Right atrium auricular region (tissue), 2 donors: ENCODE measurements around the gene SORD. TPM values are rescaled to one million over a fixed set of nuclear protein-coding genes. Genes with fewer than 3 reads are reported as not detected.

Source experiments
- DNase-seq: peaks from one replicate; pipeline ENCODE4 v3.0.0-alpha.2; 2019; ENCODE audit warnings: low spot score
- H3K27ac ChIP-seq, 2 donors: fragments of 200-600 bp; sonication (generic); 1 replicate in 1 of 2; 2 replicates in 1 of 2; pipeline ENCODE4 v1.5.1; 2016 to 2019
- H3K27me3 ChIP-seq, 2 donors: fragments of 200-600 bp; sonication (generic); one replicate each; pipeline versions ENCODE4 v1.5.1 to v1.6.0; 2017 to 2019
- H3K36me3 ChIP-seq: fragments of 200-600 bp; sonication (generic); one replicate; pipeline ENCODE4 v1.5.1; 2016
- H3K4me1 ChIP-seq, 2 donors: fragments of 200-600 bp; sonication (generic); one replicate each; pipeline versions ENCODE4 v1.5.1 to v1.6.0; 2017 to 2019
- H3K4me3 ChIP-seq, 2 donors: fragments of 200-600 bp; sonication (generic); 1 replicate in 1 of 2; 2 replicates in 1 of 2; pipeline ENCODE4 v1.5.1; 2017 to 2019; ENCODE audit warnings: mild to moderate bottlenecking in 1 of 2, moderate library complexity in 1 of 2
- H3K9me3 ChIP-seq, 2 donors: fragments of 200-600 bp; sonication (generic); one replicate each; pipeline ENCODE4 v1.5.1; 2019
- total RNA-seq, 2 donors: library from RNA; depleted of rRNA; stranded (reverse); fragments of >200 nt; gene quantifications; one replicate each; pipeline ENCODE4 v1.1.0, GENCODE V29; 2016
- TF ChIP-seq, protein P1 (sequence below), 2 donors: fragments of 200-600 bp; sonication (generic); IDR thresholded peaks; one replicate each; pipeline ENCODE4 v1.5.1; 2019; ENCODE audit warnings: antibody characterized with exemption in 2 of 2

Gene SORD
- total RNA-seq, 2 donors from 2014 or later, result 5.7 to 9.0 TPM

GRCh38 chr15:45107941-45108630 lies 85.1 kb downstream of the SORD start:
- Histone ChIP-seq H3K27me3 (peaks cover 2 to 4% of the 10 kb centered on the region in 2 donors), H3K36me3 (no peaks in the 10 kb centered on the region), H3K9me3 (no peaks in the 10 kb centered on the region), H3K4me3 (no peak overlapping the region), H3K4me1 (peaks cover 0 to 12% of the 10 kb centered on the region in 2 donors), H3K27ac (no peak overlapping the region)
- no peak for DNase-seq
- TF ChIP-seq, protein P1, sequence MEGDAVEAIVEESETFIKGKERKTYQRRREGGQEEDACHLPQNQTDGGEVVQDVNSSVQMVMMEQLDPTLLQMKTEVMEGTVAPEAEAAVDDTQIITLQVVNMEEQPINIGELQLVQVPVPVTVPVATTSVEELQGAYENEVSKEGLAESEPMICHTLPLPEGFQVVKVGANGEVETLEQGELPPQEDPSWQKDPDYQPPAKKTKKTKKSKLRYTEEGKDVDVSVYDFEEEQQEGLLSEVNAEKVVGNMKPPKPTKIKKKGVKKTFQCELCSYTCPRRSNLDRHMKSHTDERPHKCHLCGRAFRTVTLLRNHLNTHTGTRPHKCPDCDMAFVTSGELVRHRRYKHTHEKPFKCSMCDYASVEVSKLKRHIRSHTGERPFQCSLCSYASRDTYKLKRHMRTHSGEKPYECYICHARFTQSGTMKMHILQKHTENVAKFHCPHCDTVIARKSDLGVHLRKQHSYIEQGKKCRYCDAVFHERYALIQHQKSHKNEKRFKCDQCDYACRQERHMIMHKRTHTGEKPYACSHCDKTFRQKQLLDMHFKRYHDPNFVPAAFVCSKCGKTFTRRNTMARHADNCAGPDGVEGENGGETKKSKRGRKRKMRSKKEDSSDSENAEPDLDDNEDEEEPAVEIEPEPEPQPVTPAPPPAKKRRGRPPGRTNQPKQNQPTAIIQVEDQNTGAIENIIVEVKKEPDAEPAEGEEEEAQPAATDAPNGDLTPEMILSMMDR (IDR thresholded peaks at IDR 0.05), result no peak

DNA sequence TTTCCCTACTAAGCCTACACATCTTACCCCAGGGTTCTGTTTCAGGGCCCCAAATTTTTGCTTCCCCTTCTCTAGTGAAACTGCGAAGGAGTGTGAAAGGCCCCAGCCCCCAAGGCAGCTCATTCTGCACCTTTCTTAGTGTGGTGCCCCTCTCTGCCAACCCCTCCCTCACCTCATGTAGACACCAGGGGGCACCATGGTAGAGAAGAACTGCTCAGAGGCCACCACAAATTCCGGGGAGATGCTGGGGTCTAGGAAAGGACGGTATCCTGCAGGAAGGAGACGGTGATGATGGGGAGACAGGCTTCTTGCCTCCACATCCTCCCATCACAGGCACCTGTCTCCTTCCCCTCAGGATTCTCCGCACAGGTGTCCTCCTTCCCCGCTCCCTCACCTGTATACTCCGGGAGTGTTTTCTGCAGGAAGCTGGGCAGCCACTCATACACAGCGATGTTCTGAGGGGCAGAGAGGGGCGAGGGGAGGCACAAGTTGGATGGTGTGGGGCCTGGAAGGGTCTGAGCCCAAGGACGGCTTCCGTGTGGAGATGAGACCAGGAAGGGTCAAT lies 87.3 kb downstream of the SORD start:
- Histone ChIP-seq H3K27me3 (peaks cover 4 to 17% of the 10 kb centered on the region in 2 donors), H3K4me1 (peaks cover 0 to 23% of the 10 kb centered on the region in 2 donors), H3K36me3 (no peaks in the 10 kb centered on the region), H3K27ac (no peak overlapping the region), H3K9me3 (no peaks in the 10 kb centered on the region), H3K4me3 (no peak overlapping the region)
- TF ChIP-seq, protein P1 (IDR thresholded peaks at IDR 0.05), result no peak
- no peak for DNase-seq

DNA sequence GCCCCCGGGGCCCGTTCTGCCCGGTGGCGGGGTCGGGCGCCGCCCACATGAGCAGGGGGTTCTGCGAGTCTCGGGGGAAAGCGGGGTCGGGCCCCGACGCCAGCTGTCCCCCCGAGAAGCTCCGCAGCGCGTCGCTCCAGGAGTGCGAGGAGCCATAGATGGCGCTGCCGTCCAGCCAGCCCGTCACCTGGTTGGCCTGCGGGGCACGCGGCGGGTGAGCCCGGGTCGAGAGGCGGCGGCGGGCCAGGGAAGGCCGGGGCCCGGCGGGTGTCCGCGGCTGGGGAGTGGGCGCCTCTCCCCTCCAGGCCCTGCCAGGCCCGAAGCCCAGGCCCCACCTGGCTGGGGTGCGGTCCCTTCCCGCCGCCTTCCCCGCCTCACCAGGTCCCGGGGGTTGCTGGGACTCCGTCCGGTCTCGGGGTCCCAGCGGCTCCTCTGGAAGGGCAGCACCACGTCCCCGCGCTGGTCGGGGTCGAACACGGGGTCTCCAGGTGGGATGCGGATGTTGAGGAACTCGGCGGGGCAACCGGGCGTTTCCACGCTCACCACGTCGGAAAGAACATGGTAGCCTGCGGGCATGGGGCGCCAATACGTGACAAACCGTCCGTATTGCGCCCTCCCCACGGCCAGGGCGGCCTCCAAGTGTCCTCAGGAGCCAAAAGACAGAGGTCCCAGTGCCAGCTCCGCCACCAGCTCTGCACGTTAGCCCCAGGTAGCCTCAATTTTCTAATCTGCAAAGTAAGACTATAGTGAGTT lies 88.6 kb downstream of the SORD start:
- Histone ChIP-seq H3K27ac (no peak overlapping the region), H3K36me3 (no peaks in the 10 kb centered on the region), H3K9me3 (no peaks in the 10 kb centered on the region), H3K4me1 (peaks cover 0 to 24% of the 10 kb centered on the region in 2 donors), H3K27me3 (peaks cover 13 to 17% of the 10 kb centered on the region in 2 donors), H3K4me3 (no peak overlapping the region)
- no peak for DNase-seq
- TF ChIP-seq, protein P1 (IDR thresholded peaks at IDR 0.05), result no peak

DNA sequence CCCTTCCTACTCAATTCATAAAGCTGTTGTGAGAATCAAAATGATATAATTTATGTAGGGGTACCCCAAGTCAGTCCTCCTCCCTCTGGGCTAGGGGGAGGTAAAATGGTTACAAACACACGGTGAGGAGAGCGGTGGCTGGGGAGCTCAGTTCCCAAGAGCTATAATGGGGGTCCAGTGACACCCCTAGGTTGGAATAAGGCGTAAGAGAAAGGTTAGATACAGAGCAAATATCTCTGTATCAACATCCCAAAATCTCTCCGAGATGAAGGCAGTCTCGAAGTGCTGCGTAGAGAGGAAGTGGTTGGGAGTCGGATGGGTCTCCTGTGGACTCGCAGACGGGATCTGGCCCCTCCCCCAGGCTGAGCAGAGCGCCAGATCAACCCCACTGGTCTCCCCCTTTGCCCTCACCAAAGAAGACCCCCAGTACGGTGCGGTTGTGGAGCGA lies 89.2 kb downstream of the SORD start:
- Histone ChIP-seq H3K4me3 (peak overlapping the region in 1 of 2 donors; percentile 24), H3K4me1 (peaks cover 0 to 30% of the 10 kb centered on the region in 2 donors), H3K36me3 (no peaks in the 10 kb centered on the region), H3K27ac (no peak overlapping the region), H3K9me3 (no peaks in the 10 kb centered on the region), H3K27me3 (peaks cover 17 to 19% of the 10 kb centered on the region in 2 donors)
- TF ChIP-seq, protein P1 (IDR thresholded peaks at IDR 0.05), result no peak
- no peak for DNase-seq

DNA sequence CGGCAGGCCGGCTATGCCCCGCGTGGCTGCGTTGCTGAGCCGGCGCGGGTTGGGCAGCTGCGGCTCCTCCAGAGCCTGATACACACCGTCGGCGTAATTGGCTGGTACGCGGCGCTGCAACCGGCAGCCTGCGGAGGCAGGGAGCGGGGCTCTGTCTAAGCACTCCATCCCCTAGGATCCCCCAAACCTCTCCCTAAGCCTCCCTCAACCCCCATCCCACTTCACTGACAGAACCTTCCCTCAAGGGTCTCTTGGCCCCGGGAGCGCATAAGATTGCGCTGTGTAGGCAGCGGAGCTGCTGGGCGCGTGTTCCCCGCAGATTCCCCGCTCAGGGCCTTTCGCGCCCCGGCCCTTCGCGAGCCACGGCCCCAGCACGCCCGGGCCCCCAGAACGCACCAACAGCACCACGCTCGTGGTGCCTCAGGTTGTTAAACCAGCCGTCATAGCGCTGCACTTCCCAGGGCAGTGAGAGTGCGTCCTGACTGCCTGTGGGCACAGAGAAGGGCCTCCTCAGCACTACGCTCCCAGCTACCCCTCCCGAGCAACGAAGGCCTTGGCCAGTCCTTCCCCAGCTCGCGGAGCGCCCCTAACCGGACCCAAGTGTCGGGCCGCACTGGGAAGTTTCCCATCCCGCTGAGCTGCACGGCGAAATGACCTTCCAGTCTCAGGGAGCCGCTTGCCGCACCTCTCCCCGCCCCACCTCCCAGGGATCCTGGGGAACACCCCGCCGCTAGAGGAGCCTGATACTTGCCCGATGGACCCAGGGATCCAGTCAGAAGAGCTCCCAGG lies 89.8 kb downstream of the SORD start:
- Histone ChIP-seq H3K4me3 (peak overlapping the region in 1 of 2 donors; percentile 24), H3K27me3 (peaks cover 17 to 22% of the 10 kb centered on the region in 2 donors), H3K9me3 (no peaks in the 10 kb centered on the region), H3K27ac (no peak overlapping the region), H3K4me1 (peaks cover 0 to 36% of the 10 kb centered on the region in 2 donors), H3K36me3 (no peaks in the 10 kb centered on the region)
- TF ChIP-seq, protein P1 (IDR thresholded peaks at IDR 0.05), result no peak
- DNase-seq, result no peak
